Duodenal mucosa (tissue), 2 donors: ENCODE measurements around the gene WDCP.
"Not testable (repeated sequence)": the region's sequence is repeated elsewhere in the genome, so short reads cannot be mapped to it uniquely, and the experiment has no call there.

ENCODE experiments used
- H3K27ac ChIP-seq: one replicate; pipeline ENCODE4 v1.7.0; 2013; ENCODE audit warnings: low read depth, low read length
- H3K27me3 ChIP-seq, 2 donors: one replicate each; pipeline ENCODE4 v1.7.0; 2013; ENCODE audit warnings: low read length in 2 of 2, control low read depth in 1 of 2; ENCODE audit not compliant: insufficient read depth in 2 of 2, control insufficient read depth in 1 of 2
- H3K36me3 ChIP-seq, 2 donors: one replicate each; pipeline ENCODE4 v1.7.0; 2013; ENCODE audit warnings: low read length in 2 of 2, control low read depth in 1 of 2; ENCODE audit not compliant: insufficient read depth in 2 of 2, control insufficient read depth in 1 of 2
- H3K4me1 ChIP-seq, 2 donors: one replicate each; pipeline ENCODE4 v1.7.0; 2013; ENCODE audit warnings: low read length in 2 of 2, control low read depth in 1 of 2; ENCODE audit not compliant: insufficient read depth in 2 of 2, control insufficient read depth in 1 of 2
- H3K4me3 ChIP-seq, 2 donors: one replicate each; pipeline ENCODE4 v1.7.0; 2013; ENCODE audit warnings: low read length in 2 of 2, low read depth in 1 of 2
- H3K9ac ChIP-seq, 2 donors: one replicate each; pipeline ENCODE4 v1.7.0; 2013; ENCODE audit warnings: low read length in 2 of 2, low read depth in 1 of 2
- H3K9me3 ChIP-seq, 2 donors: one replicate each; pipeline ENCODE4 v1.7.0; 2013; ENCODE audit warnings: low read length in 2 of 2, control low read depth in 1 of 2; ENCODE audit not compliant: control insufficient read depth in 1 of 2

Gene WDCP

GRCh38 chr2:24047703-24048033 is 477 bp upstream of the WDCP start:
- Histone ChIP-seq H3K27ac (no peak overlapping the region), H3K4me1 (peaks cover 14 to 15% of the 10 kb centered on the region in 2 donors), H3K9me3 (no peaks in the 10 kb centered on the region), H3K27me3 (peaks cover 0 to 3% of the 10 kb centered on the region in 2 donors), H3K9ac (peak overlapping the region in 1 of 2 donors; percentile 14), H3K36me3 (no peaks in the 10 kb centered on the region), H3K4me3 (peak overlapping the region in 1 of 2 donors; percentile 56)

GRCh38 chr2:24046599-24046929 is 627 bp downstream of the WDCP start:
- peaks cover 0 to 3% of the 10 kb centered on the region in 2 donors for H3K27me3 ChIP-seq
- peak overlapping the region; percentile 65 to 74 for H3K9ac ChIP-seq
- peaks cover 14 to 15% of the 10 kb centered on the region in 2 donors for H3K4me1 ChIP-seq
- H3K36me3 ChIP-seq: no peaks in the 10 kb centered on the region
- peak overlapping the region; percentile 79 to 85 for H3K4me3 ChIP-seq
- no peaks in the 10 kb centered on the region for H3K9me3 ChIP-seq
- no peak overlapping the region for H3K27ac ChIP-seq

- Histone ChIP-seq H3K36me3 (no peaks in the 10 kb centered on the region), H3K27me3 (peaks cover 0 to 3% of the 10 kb centered on the region in 2 donors), H3K9ac (no peak overlapping the region), H3K27ac (no peak overlapping the region), H3K4me1 (peaks cover 14 to 15% of the 10 kb centered on the region in 2 donors), H3K9me3 (no peaks in the 10 kb centered on the region), H3K4me3 (peak overlapping the region in 1 of 2 donors; percentile 85)
These were observed 1.4 kb downstream of the WDCP start for GRCh38 chr2:24045511-24046508.

- not testable (repeated sequence) for H3K4me3 ChIP-seq, H3K27me3 ChIP-seq, H3K9ac ChIP-seq, H3K4me1 ChIP-seq, H3K27ac ChIP-seq, H3K9me3 ChIP-seq
- H3K36me3 ChIP-seq: peaks cover 0 to 12% of the 10 kb centered on the region in 2 donors
These were observed 4.1 kb downstream of the WDCP start for GRCh38 chr2:24043133-24043532.

- H3K27me3 ChIP-seq: no peaks in the 10 kb centered on the region
- H3K27ac ChIP-seq: no peak overlapping the region
- H3K4me1 ChIP-seq: no peaks in the 10 kb centered on the region
- no peaks in the 10 kb centered on the region for H3K9me3 ChIP-seq
- H3K9ac ChIP-seq: no peak overlapping the region
- H3K36me3 ChIP-seq: peaks cover 0 to 19% of the 10 kb centered on the region in 2 donors
- H3K4me3 ChIP-seq: no peak overlapping the region
These were observed 6.7 kb downstream of the WDCP start for GRCh38 chr2:24040511-24040910.

- Histone ChIP-seq H3K27ac (no peak overlapping the region), H3K9ac (no peak overlapping the region), H3K27me3 (no peaks in the 10 kb centered on the region), H3K36me3 (peaks cover 0 to 19% of the 10 kb centered on the region in 2 donors), H3K4me1 (no peaks in the 10 kb centered on the region), H3K4me3 (no peak overlapping the region), H3K9me3 (no peaks in the 10 kb centered on the region)
These were observed 8.2 kb downstream of the WDCP start for GRCh38 chr2:24038786-24039499.

GRCh38 chr2:24026233-24026632 is 21.0 kb downstream of the WDCP start:
- no peaks in the 10 kb centered on the region for H3K27me3 ChIP-seq
- H3K4me1 ChIP-seq: no peaks in the 10 kb centered on the region
- no peak overlapping the region for H3K4me3 ChIP-seq
- H3K36me3 ChIP-seq: peaks cover 5 to 28% of the 10 kb centered on the region in 2 donors
- H3K9ac ChIP-seq: no peak overlapping the region
- H3K27ac ChIP-seq: no peak overlapping the region
- H3K9me3 ChIP-seq: no peaks in the 10 kb centered on the region

- Histone ChIP-seq H3K27me3 (no peaks in the 10 kb centered on the region), H3K4me1 (no peaks in the 10 kb centered on the region), H3K9ac (no peak overlapping the region), H3K36me3 (peaks cover 5 to 19% of the 10 kb centered on the region in 2 donors), H3K27ac (no peak overlapping the region), H3K9me3 (no peaks in the 10 kb centered on the region), H3K4me3 (no peak overlapping the region)
These were observed 22.1 kb downstream of the WDCP start for GRCh38 chr2:24024996-24025663.

GRCh38 chr2:24024018-24024417 is 23.2 kb downstream of the WDCP start:
- no peaks in the 10 kb centered on the region for H3K9me3 ChIP-seq
- no peak overlapping the region for H3K27ac ChIP-seq
- H3K4me3 ChIP-seq: no peak overlapping the region
- no peak overlapping the region for H3K9ac ChIP-seq
- no peaks in the 10 kb centered on the region for H3K27me3 ChIP-seq
- no peaks in the 10 kb centered on the region for H3K4me1 ChIP-seq
- peaks cover 5 to 13% of the 10 kb centered on the region in 2 donors for H3K36me3 ChIP-seq
